GM06990 (cell line): ENCODE results near the gene GPR156.

Source experiments
- DNase-seq: peaks from one replicate; pipeline ENCODE4 v3.0.0-alpha.2; 2011; ENCODE audit not compliant: insufficient read length; ENCODE audit errors: extremely low read depth
- H3K27me3 ChIP-seq: replicated peaks from 2 replicates; pipeline ENCODE4 v1.6.0; 2011; ENCODE audit warnings: low read length; ENCODE audit not compliant: control insufficient read depth, insufficient read depth
- H3K36me3 ChIP-seq: 2 replicates; pipeline ENCODE4 v1.5.1; 2011; ENCODE audit warnings: low read length; ENCODE audit not compliant: control insufficient read depth, insufficient read depth
- H3K4me3 ChIP-seq: replicated peaks from 2 replicates; pipeline ENCODE4 v1.5.1; 2011; ENCODE audit warnings: low read depth, mild to moderate bottlenecking, control low read depth, low read length
- TF ChIP-seq, protein P1 (sequence below): IDR thresholded peaks from 2 replicates; pipeline ENCODE4 v1.5.1; 2011; ENCODE audit warnings: low read length, control low read depth, mild to moderate bottlenecking, inconsistent platforms; ENCODE audit not compliant: insufficient read depth, poor library complexity, severe bottlenecking

GPR156 gene

DNA sequence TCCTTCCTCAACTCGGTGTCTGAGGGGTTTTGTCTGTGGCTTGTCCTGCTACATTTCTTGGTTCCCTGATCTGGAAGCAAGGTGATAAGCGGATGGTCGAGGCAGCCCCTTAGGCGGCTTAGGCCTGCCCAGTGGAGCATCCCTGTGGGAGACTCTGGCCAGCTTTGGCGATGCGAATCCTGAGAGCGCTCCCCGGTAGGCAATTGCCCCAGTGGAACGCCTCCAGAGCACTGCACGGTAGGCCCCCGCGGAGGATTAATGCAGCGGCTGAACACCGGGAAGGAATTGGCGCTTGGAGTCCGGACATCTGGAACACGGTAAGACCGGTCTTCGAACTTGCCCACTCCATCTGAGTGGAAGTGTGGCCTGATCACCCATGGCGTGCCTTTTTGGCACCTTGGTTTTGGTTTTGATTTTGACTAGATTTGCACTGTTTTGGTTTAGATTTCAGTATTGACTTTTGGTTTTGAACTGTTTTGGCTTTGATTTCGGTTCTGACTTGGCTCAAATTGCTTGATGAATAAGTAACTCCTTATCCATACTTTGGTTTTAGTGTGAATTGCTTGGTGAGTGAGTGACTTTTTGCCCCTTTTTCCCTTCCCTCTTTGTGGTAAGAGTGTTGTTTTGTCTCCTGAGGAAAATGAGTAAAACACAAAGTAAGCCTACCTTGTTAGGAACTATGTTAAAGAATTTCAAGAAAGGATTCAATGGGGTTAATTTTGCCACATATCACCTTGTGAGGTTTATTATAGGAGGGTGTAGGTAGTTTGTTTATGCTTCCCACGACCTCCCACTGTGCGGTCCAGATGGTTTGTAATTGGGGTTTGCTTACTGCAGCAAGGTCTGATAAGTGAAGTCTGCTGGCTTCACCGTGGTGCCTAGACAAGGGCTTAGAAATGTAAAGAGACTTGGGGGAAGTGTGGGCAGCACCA, 27.1 kb upstream of the GPR156 start:
- DNase-seq: no peak
- H3K4me3 ChIP-seq: no peak overlapping the region
- no peaks in the 10 kb centered on the region for H3K27me3 ChIP-seq
- no peaks in the 10 kb centered on the region for H3K36me3 ChIP-seq
- TF ChIP-seq, protein P1, sequence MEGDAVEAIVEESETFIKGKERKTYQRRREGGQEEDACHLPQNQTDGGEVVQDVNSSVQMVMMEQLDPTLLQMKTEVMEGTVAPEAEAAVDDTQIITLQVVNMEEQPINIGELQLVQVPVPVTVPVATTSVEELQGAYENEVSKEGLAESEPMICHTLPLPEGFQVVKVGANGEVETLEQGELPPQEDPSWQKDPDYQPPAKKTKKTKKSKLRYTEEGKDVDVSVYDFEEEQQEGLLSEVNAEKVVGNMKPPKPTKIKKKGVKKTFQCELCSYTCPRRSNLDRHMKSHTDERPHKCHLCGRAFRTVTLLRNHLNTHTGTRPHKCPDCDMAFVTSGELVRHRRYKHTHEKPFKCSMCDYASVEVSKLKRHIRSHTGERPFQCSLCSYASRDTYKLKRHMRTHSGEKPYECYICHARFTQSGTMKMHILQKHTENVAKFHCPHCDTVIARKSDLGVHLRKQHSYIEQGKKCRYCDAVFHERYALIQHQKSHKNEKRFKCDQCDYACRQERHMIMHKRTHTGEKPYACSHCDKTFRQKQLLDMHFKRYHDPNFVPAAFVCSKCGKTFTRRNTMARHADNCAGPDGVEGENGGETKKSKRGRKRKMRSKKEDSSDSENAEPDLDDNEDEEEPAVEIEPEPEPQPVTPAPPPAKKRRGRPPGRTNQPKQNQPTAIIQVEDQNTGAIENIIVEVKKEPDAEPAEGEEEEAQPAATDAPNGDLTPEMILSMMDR: no peak

DNA sequence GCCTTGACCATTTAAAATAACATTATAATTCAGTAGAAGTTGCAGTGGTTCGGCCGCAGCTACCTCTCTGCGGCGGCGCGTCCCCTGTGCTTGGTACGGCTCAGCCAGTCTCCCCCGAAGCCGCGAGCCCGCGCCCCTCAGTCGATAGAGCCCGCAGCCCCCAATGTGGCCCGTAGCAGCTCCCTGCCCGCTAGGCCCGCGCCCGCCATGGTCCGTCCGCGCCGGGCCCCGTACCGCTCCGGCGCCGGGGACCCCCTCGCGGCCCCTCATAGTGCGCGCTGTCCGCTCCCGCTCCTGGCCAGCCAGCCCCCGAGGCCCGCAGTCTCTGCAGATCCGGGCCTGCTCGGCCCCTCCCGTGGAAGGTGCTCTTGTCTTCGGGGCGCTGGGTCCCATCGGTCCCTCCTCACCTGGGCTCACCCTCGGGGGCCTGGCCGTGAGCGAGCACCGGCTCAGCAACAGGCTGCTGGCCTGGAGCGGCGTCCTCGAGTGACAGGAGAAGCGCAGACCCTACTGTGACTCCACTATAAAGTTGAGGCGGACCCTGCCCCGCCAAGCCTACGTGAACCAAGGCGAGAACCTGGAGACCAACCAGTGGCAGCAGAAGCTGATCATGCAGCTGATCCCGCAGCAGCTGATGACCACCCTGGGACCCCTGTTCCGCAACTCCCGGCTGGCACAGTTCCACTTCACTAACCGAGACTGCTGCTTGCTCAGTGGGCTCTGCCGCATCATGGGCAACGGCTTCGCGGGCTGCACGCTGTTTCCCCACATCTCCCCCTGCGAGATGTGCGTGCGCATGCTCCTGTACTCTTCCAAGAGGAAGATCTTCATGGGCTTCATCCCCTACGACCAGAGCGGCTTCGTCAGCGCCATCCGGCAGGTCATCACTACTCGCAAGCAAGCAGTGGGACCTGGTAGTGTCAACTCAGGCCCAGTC, 21.8 kb upstream of the GPR156 start:
- DNase-seq: no peak
- no peaks in the 10 kb centered on the region for H3K36me3 ChIP-seq

DNA sequence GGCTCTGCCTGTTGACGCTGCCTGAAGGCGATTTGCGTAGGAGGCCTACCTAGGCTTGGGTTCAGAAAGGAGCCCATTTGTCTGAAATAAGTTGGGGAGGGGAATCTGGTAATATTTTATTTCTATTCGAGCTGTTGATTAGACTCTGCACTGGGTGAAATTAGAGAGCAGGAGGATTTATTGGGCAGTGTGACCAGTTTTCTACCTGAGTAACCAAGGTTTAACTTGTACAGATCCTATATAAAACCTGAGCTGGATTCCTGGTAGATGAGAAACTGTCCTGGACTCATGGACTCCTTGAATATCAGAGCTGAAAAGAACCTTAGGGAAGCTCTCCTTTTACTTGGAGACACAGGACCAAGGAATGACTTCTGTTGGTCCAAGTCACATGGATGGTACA, 19.6 kb upstream of the GPR156 start:
- no peaks in the 10 kb centered on the region for H3K36me3 ChIP-seq
- H3K27me3 ChIP-seq: no peaks in the 10 kb centered on the region
- TF ChIP-seq, protein P1: no peak

More for the DNA sequence above, 21.8 kb upstream of the GPR156 start:
- TF ChIP-seq, protein P1: no peak
- no peak overlapping the region for H3K4me3 ChIP-seq
- H3K27me3 ChIP-seq: no peaks in the 10 kb centered on the region

DNA sequence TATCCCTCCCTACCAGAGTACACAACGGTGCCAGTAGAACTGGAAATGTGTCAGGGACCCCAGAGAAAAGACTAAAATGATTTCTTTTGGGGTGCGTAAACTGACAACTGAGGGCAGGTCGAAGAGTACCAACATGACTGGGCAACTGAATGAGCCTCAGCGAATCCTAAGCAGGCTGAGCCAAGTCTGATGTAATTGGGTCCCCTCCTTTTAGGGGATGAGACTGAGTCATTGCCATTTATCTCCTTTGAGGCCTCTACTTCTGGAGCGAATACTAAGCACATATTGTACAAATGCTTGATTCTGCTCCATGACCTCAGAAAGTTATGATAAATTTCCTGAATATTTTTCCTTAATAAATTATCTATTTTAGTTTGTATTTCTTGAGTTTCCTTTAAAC, 17.3 kb upstream of the GPR156 start:
- H3K4me3 ChIP-seq: no peak overlapping the region
- H3K27me3 ChIP-seq: no peaks in the 10 kb centered on the region
- H3K36me3 ChIP-seq: no peaks in the 10 kb centered on the region
- no peak for DNase-seq
- TF ChIP-seq, protein P1: no peak

More for the DNA sequence above, 19.6 kb upstream of the GPR156 start:
- H3K4me3 ChIP-seq: no peak overlapping the region
- DNase-seq: no peak

DNA sequence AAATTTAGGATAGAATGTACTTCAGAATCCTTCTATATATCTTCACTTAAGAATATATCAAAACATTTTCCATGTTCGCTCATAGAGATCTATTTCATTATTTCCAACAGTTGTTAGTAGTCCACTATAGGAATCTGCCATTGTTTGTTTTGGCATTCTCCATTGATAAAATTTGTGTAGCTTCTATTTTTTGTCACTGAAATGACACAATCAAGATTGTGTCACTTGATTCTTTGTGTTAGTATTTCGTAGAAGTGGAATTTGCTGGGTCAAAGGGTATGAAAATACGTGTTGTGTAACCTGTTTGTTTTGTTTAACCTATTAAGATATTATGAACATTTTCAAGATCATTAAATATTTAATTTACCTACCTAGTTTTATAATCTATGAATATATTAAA, 15.9 kb upstream of the GPR156 start:
- DNase-seq: no peak
- Histone ChIP-seq H3K27me3 (no peaks in the 10 kb centered on the region), H3K36me3 (no peaks in the 10 kb centered on the region), H3K4me3 (no peak overlapping the region)
- TF ChIP-seq, protein P1: no peak
